8988T (cell line): Measurements from ENCODE around the gene OR2Y1.
"Not testable (repeated sequence)": the region's sequence is repeated elsewhere in the genome, so short reads cannot be mapped to it uniquely, and the experiment has no call there.

Source experiments
- DNase-seq: peaks from one replicate; pipeline ENCODE4 v3.0.0; 2011

Gene OR2Y1

DNA sequence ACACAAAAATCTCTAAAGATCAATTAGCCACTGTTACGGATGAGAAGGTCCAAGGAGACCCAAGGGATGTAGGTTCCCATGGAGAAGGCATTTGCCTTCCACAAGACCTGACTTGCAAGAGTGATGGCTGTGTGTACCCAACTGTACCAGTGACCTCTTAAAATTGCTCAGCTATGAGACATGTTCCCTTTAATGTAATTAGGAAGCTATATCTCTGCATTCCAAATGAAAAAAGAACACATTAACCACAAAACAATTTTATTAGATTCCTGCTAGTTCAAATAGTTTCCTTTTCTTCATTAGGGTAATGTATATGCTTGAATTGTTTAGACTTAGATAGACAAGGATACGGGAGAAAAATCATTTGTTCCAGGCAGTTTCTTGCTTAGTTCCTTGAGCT, 3.3 kb downstream of the OR2Y1 start:
- DNase-seq: no peak

DNA sequence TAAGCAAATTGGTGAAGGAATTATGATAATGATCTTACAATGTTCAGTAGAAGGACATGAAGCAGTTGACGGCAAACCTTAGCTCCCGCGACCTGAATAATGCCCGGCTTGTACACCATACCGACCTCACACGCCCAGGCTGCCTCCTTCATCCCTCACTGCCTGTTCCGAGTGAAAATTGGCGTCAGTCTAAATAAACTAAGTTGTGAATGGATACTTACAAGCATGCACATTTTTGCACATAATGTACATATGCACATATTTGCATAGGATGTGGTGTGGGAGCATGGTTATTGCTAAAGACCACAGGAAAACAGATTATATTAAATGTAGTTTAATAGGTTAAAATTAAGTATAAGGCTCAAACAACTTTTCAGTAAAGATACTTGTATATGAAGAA, 14.9 kb downstream of the OR2Y1 start:
- DNase-seq: no peak

- DNase-seq: no peak
These were observed 15.9 kb downstream of the OR2Y1 start for GRCh38 chr5:180723936-180724335.

DNA sequence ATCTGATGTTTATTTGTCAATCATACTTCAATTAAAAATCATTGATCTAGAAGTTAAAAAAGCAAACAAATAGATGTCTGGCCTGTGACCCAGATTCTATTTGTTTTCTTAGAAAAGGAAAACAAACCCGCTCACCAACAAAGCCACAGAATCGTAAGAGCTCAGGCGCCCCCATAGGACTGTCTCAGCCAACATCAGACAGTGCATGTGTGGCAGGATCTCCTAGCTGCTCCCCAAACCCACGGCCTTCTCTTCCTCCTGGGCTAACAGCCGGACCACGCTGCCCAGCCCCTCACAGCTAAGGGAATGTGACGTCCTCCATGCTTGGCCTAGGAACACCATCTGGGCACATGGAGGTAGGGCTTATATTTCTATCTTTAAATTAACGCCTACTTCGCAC, 19.4 kb downstream of the OR2Y1 start:
- DNase-seq: no peak

- no peak for DNase-seq
These were observed 20.1 kb downstream of the OR2Y1 start for GRCh38 chr5:180719781-180720180.

- DNase-seq: no peak
These were observed 20.9 kb downstream of the OR2Y1 start for GRCh38 chr5:180718810-180719453.

DNA sequence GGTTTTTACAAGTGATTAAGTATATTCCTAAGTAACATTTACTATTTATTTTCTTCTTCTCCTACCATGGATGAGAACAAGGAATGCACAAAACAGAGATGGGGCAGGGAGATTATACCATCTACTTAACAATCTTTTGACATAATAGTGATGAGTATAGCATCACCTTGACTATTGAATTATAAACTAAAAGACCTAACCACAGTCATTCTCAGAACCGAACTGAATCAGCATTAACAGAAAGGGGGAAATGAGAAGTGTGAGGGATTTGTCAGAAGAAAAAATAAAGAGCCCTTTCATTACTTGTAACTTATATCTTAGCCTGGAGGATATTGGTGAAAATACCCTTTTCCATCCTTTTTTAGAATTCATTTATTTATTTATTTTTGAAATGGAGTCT, 21.9 kb downstream of the OR2Y1 start:
- no peak for DNase-seq

- DNase-seq: no peak
These were observed 35.5 kb downstream of the OR2Y1 start for GRCh38 chr5:180704362-180704761.

- DNase-seq: no peak
These were observed 35.9 kb downstream of the OR2Y1 start for GRCh38 chr5:180703912-180704311.

DNA sequence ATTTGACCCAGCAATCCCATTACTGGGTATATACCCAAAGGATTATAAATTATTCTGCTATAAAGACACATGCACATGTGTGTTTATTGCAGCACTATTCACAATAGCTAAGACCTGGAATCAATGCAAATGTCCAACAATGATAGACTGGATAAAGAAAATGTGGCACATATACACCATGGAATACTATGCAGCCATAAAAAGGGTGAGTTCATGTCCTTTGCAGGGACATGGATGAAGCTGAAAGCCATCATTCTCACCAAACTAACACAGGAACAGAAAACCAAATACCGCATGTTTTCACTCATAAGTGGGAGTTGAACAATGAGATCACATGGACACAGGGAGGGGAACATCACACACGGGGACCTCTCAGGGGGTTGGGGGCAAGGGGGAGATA, 36.5 kb downstream of the OR2Y1 start:
- DNase-seq: not testable (repeated sequence)

GRCh38 chr5:180700440-180700839, 39.4 kb downstream of the OR2Y1 start:
- not testable (repeated sequence) for DNase-seq

DNA sequence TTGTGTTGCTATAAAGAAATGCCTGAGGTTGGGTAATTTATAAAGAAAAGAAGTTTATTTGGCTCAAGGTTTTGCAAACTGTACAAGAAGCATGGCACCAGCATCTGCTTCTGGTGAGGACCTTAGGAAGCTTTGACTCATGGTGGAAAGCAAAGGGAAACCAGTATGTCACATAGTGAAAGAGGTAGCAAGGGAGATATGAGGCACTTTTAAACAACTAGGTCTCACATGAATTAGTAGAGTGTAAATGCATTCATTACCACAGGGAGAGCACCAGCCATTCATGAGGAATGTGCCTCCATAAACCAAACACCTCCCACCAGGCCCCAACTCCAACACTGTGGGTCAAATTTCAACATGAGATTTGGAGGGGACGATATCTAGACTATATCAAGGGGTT, 40.8 kb downstream of the OR2Y1 start:
- DNase-seq: no peak

- no peak for DNase-seq
These were observed 43.7 kb downstream of the OR2Y1 start for GRCh38 chr5:180696116-180696515.

GRCh38 chr5:180692429-180692828, 47.4 kb downstream of the OR2Y1 start:
- no peak for DNase-seq

GRCh38 chr5:180691046-180691445, 48.8 kb downstream of the OR2Y1 start:
- DNase-seq: no peak

DNA sequence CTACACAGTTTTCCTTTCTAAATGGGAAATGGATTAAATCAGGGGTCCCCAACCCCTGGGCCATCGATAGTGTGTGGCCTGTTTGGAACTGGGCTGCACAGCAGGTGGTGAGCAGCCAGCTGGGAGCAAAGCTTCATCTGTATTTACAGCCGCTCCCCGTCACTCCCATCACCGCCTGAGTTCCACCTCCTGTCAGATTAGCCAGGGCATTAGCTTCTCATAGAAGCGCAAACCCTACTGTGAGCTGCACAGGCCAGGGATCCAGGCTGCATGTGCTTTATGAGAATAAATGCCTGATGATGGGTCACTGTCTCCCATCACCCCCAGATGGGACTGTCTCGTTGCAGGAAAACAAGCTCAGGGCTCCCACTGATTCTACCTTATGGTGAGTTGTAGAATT, 49.3 kb downstream of the OR2Y1 start:
- DNase-seq: no peak

- no peak for DNase-seq
These were observed 50.1 kb downstream of the OR2Y1 start for GRCh38 chr5:180689775-180690174.
